ENCODE data around the gene DCDC2C.

The DCDC2C gene

GRCh38 chr2:3830796-3831195 is 127.4 kb downstream of the DCDC2C start:
- DNase-seq (ENCODE audit: low spot score), result no peak
- TF ChIP-seq, protein P1, sequence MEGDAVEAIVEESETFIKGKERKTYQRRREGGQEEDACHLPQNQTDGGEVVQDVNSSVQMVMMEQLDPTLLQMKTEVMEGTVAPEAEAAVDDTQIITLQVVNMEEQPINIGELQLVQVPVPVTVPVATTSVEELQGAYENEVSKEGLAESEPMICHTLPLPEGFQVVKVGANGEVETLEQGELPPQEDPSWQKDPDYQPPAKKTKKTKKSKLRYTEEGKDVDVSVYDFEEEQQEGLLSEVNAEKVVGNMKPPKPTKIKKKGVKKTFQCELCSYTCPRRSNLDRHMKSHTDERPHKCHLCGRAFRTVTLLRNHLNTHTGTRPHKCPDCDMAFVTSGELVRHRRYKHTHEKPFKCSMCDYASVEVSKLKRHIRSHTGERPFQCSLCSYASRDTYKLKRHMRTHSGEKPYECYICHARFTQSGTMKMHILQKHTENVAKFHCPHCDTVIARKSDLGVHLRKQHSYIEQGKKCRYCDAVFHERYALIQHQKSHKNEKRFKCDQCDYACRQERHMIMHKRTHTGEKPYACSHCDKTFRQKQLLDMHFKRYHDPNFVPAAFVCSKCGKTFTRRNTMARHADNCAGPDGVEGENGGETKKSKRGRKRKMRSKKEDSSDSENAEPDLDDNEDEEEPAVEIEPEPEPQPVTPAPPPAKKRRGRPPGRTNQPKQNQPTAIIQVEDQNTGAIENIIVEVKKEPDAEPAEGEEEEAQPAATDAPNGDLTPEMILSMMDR (IDR thresholded peaks at IDR 0.05; ENCODE audit: extremely low read depth, missing control alignments), result no peak

DNA sequence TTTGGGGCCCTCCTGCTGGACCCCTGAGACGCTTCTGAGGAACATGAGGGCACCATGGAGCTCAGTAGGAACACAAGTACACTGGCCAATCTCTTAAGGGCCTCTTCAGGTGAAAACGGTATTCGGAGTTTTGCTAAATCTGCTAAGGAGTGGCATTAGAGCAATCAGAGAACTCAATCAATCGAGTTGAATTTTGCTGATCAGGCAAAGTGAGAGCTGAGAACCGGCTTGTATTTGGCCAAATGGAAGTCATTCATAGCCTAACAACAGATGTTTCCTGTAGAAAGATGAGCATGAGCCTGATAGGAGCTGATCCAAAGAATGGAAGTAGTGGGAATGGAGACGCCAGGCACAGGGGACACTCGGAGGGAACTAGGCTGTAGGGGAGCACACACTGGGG is 133.7 kb downstream of the DCDC2C start:
- no peak for DNase-seq (ENCODE audit: low spot score)

GRCh38 chr2:3838348-3838747 is 135.0 kb downstream of the DCDC2C start:
- TF ChIP-seq, protein P1 (IDR thresholded peaks at IDR 0.05; ENCODE audit: extremely low read depth, missing control alignments), result no peak
- DNase-seq (ENCODE audit: low spot score), result no peak

More for the DNA sequence above, 133.7 kb downstream of the DCDC2C start:
- TF ChIP-seq, protein P1 (IDR thresholded peaks at IDR 0.05; ENCODE audit: extremely low read depth, missing control alignments), result no peak

DNA sequence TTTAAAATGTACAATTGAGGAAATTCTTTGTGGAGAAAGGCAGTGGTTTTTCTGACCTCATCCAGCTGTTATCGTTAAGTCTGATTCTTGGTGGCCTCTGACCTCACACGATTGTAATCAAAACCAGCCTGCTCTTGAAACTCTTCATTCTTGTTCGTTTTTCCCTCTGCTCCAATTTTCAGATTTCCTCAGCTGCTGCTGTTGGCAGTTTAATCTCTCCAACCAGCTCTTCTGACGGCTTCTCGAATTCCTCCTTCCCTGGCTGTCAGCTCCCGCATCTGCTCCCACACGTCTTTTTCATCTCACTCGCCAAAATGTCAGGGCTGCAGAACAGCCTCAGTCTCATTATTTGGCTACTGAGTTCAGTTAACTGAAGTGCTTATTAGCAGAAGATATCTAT is 136.1 kb downstream of the DCDC2C start:
- TF ChIP-seq, protein P1 (IDR thresholded peaks at IDR 0.05; ENCODE audit: extremely low read depth, missing control alignments), result no peak
- DNase-seq (ENCODE audit: low spot score), result no peak

GRCh38 chr2:3840611-3841155 is 137.3 kb downstream of the DCDC2C start:
- DNase-seq (ENCODE audit: low spot score), result no peak
- TF ChIP-seq, protein P1 (IDR thresholded peaks at IDR 0.05; ENCODE audit: extremely low read depth, missing control alignments), result no peak

GRCh38 chr2:3847397-3848052 is 144.2 kb downstream of the DCDC2C start:
- no peak for DNase-seq (ENCODE audit: low spot score)
- TF ChIP-seq, protein P1 (IDR thresholded peaks at IDR 0.05; ENCODE audit: extremely low read depth, missing control alignments), result no peak

DNA sequence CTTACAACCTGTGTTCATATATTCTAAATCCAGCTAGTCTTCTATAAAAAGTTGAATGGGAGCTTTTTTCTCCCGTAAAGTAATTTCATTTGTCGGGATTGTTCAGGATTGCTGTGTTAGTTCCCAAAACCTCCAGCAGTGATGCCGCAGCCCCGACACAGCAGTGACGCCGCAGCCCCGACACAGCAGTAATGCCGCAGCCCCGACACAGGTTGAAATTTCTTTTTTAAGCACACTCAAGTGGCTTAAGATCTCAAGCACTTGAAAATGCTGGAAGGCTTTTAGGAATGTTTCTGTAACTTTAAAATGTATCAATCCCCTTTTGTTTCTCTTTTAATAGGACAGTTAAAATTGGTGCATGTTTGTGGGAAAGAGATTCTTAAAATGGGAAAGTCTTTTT is 145.4 kb downstream of the DCDC2C start:
- no peak for DNase-seq (ENCODE audit: low spot score)
- TF ChIP-seq, protein P1 (IDR thresholded peaks at IDR 0.05; ENCODE audit: extremely low read depth, missing control alignments), result no peak
